Left renal cortex interstitium (tissue), 4 donors: ENCODE measurements around the gene CLTCL1. TPM values are rescaled to one million over a fixed set of nuclear protein-coding genes. Genes with fewer than 3 reads are reported as not detected.
"Not testable (repeated sequence)": the region's sequence is repeated elsewhere in the genome, so short reads cannot be mapped to it uniquely, and the experiment has no call there.

Experiments
- DNase-seq, 4 donors: peaks; one replicate each; pipeline ENCODE4 v3.0.0-alpha.2; 2013; ENCODE audit warnings: low read depth in 4 of 4, low spot score in 2 of 4, missing footprints in 1 of 4
- polyA plus RNA-seq, 4 donors: library from polyadenylated mRNA; unstranded; fragments of 120-200 nt; gene quantifications; one replicate each; pipeline ENCODE4 v1.2.1, GENCODE V29; 2013; ENCODE audit not compliant: insufficient read length in 4 of 4

CLTCL1 gene
- polyA plus RNA-seq, 4 donors, result 3.3 to 7.5 (median 6.0) TPM

GRCh38 chr22:19222242-19223005, 69.1 kb downstream of the CLTCL1 start:
- DNase-seq, result no peak

- DNase-seq, result no peak
Observed at GRCh38 chr22:19220867-19221266, 70.7 kb downstream of the CLTCL1 start.

GRCh38 chr22:19218541-19219233, 72.8 kb downstream of the CLTCL1 start:
- DNase-seq, result no peak

GRCh38 chr22:19216579-19216978, 74.9 kb downstream of the CLTCL1 start:
- DNase-seq, result no peak

- no peak for DNase-seq
Observed at GRCh38 chr22:19215360-19215759, 76.2 kb downstream of the CLTCL1 start.

- peak in 1 of 4 donors; percentile 27 for DNase-seq
Observed at GRCh38 chr22:19214078-19214473, 77.4 kb downstream of the CLTCL1 start.

GRCh38 chr22:19213442-19214077, 78.0 kb downstream of the CLTCL1 start:
- DNase-seq, result no peak

- no peak for DNase-seq
Observed at GRCh38 chr22:19213001-19213400, 78.5 kb downstream of the CLTCL1 start.

GRCh38 chr22:19212302-19212870, 79.1 kb downstream of the CLTCL1 start:
- no peak for DNase-seq

- no peak for DNase-seq
Observed at GRCh38 chr22:19210188-19210587, 81.3 kb downstream of the CLTCL1 start.

- DNase-seq, result no peak
Observed at GRCh38 chr22:19208287-19208847, 83.2 kb downstream of the CLTCL1 start.

- no peak for DNase-seq
Observed at GRCh38 chr22:19207884-19208283, 83.6 kb downstream of the CLTCL1 start.

- no peak for DNase-seq
Observed at GRCh38 chr22:19207401-19207808, 84.1 kb downstream of the CLTCL1 start.

GRCh38 chr22:19206287-19206686, 85.2 kb downstream of the CLTCL1 start:
- no peak for DNase-seq

- DNase-seq, result no peak
Observed at GRCh38 chr22:19204640-19205039, 86.9 kb downstream of the CLTCL1 start.

- DNase-seq, result no peak
Observed at GRCh38 chr22:19203834-19204233, 87.7 kb downstream of the CLTCL1 start.

- not testable (repeated sequence) for DNase-seq
Observed at GRCh38 chr22:19202799-19203186, 88.7 kb downstream of the CLTCL1 start.

GRCh38 chr22:19201869-19202798, 89.4 kb downstream of the CLTCL1 start:
- DNase-seq, result no peak

GRCh38 chr22:19201130-19201868, 90.2 kb downstream of the CLTCL1 start:
- no peak for DNase-seq
